Measurements from ENCODE around the gene CEP250. TPM values are rescaled to one million over a fixed set of nuclear protein-coding genes. Genes with fewer than 3 reads are reported as not detected.
"Not testable (repeated sequence)": the region's sequence is repeated elsewhere in the genome, so short reads cannot be mapped to it uniquely, and the experiment has no call there.

CEP250 gene
- total RNA-seq, 8 experiments from 2014 or later: 11.7 to 31.7 (median 28.5) TPM

DNA sequence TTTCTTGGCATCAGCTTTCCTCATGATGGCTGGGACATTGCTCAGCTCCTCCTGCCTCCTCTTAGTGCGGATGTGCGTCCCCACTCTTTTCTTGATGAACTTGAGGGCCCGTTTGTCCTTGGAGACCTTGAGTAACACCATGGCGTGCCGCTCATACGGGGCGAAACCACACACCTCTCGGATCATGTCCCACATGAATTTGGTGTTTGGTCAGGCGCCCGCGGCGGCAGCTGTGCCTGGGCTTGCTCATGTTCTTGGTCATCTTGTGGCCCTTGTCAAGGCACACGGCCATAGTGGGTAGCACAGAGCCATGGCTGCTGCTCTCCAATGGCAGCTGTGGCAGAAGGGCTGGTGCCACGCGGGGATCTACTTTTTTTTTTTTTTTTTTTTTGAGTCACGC is 89.0 kb downstream of the CEP250 start:
- no peak overlapping the region for H3K27ac ChIP-seq
- H3K4me1 ChIP-seq (replicated peaks in 1 of 2): peaks cover 5 to 8% of the 10 kb centered on the region in 2 donors
- 92 to 100% (median 100%) methylated on average over 2 to 8 of the region's 16 CpGs; no CpG with 5 or more reads in 5 of the 10 experiments for whole genome bisulfite sequencing, 10 experiments
- H3K4me3 ChIP-seq: no peak overlapping the region
- ATAC-seq (replicated peaks in 6 of 8): no peak
- in situ Hi-C loops (cut with MboI; ENCODE audit: low pct_unique_long_range_greater_than_20kb in 2 of 9, low sequenced_read_pairs in 9 of 9, unreplicated experiment in 9 of 9): no loop called here

DNA sequence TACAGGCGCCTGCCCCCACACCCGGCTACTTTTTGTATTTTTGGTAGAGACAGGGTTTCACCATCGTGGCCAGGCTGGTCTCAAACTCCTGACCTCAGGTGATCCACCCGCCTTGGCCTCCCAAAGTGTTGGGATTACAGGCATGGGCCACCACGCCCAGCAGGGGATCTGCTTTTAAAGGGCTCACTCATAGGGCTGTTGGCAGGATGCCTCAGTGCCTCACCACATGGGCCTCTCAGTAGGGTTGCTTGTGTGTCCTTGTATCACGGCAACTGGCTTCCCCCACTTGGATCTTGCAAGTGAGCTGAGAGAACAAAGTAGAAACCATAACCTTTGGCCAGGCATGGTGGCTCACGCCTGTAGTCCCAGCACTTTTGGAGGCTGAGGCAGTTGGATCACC is 89.5 kb downstream of the CEP250 start:
- H3K4me3 ChIP-seq; ATAC-seq (replicated peaks in 6 of 8); H3K27ac ChIP-seq; in situ Hi-C loops (cut with MboI; ENCODE audit: low pct_unique_long_range_greater_than_20kb in 2 of 9, low sequenced_read_pairs in 9 of 9, unreplicated experiment in 9 of 9); H3K4me1 ChIP-seq (replicated peaks in 1 of 2): not testable (repeated sequence)
- 80 to 100% (median 92%) methylated on average over 1 to 5 of the region's 7 CpGs; no CpG with 5 or more reads in 7 of the 10 experiments for WGBS, 10 experiments

DNA sequence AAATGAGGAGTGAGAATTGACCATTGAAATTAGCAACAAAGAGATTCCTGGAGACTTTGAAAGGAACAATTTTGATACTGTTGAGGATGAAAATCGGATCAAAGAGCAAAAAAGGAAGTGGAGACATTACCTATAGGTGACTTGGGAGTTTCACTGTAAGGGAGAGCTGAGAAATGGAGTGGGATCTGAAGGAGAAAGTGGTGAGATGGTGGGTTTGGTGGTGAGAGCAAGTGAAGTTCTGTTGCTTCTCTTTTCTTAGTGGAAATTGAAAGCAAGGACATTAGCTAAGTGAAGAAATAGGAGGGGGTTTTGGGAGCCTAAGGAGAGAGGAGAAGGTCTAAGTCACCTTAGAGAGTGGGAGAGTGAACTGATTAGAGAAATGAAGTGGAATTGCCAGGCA is 90.7 kb downstream of the CEP250 start:
- no peak overlapping the region for H3K27ac ChIP-seq
- H3K4me1 ChIP-seq (replicated peaks in 1 of 2): peaks cover 5 to 6% of the 10 kb centered on the region in 2 donors
- no peak for ATAC-seq (replicated peaks in 6 of 8)
- WGBS, 10 experiments: 56 to 100% (median 83%) methylated on average over 1 of the region's 1 CpG
- in situ Hi-C loops (cut with MboI; ENCODE audit: low pct_unique_long_range_greater_than_20kb in 2 of 9, low sequenced_read_pairs in 9 of 9, unreplicated experiment in 9 of 9): no loop called here
- H3K4me3 ChIP-seq: no peak overlapping the region

DNA sequence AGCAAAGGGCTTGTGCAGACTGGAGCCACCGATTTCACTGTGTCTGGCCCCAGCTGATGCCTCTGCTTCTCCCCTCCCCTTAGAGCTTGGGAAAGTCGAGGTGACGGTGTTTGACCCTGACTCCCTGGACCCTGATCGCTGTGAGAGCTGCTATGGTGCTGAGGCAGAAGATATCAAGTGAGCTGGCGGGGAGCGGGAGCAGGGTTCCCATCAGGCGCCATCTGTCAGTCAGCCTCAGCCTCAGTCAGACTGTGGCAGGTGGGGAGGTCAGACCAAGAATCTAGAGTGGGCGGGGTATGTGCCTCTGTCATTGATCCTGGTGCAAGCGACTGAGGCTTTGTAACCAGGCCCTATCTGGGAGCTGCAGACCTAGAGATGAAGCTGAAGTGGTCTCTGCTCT is 91.9 kb downstream of the CEP250 start:
- Histone ChIP-seq H3K27ac (no peak overlapping the region), H3K4me1 (replicated peaks in 1 of 2) (peaks cover 5% of the 10 kb centered on the region in 2 donors), H3K4me3 (no peak overlapping the region)
- in situ Hi-C loops (cut with MboI; ENCODE audit: low pct_unique_long_range_greater_than_20kb in 2 of 9, low sequenced_read_pairs in 9 of 9, unreplicated experiment in 9 of 9): no loop called here
- ATAC-seq (replicated peaks in 6 of 8): no peak
- 69 to 100% (median 89%) methylated on average over 2 to 5 of the region's 9 CpGs; no CpG with 5 or more reads in 5 of the 10 experiments for WGBS, 10 experiments

DNA sequence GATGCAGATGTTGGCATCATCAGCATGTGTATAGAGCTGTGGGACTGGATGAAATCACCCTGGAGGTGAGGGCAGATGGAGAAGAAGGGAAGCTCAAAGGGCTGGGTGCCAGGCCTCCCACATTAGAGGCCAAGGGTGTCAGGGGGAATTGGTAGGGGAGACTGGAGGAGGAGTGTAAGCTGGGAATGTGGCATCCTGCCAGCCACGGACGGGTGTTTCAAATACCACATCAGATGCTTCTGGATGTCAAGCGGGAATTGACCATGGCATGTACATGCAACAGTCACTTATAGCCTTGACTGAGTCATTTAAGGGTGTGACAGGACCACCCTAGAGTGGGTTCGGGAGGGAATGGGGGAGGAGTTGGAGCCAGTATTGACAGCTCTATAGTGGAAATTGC is 96.1 kb downstream of the CEP250 start:
- in situ Hi-C loops (cut with MboI; ENCODE audit: low pct_unique_long_range_greater_than_20kb in 2 of 9, low sequenced_read_pairs in 9 of 9, unreplicated experiment in 9 of 9): no loop called here
- H3K4me3 ChIP-seq: no peak overlapping the region
- no peak overlapping the region for H3K27ac ChIP-seq
- H3K4me1 ChIP-seq (replicated peaks in 1 of 2): no peaks in the 10 kb centered on the region
- peak in 2 of 8 experiments; percentile 54 to 56 for ATAC-seq (replicated peaks in 6 of 8)
- WGBS, 10 experiments: 40 to 100% (median 75%) methylated on average over 1 to 4 of the region's 4 CpGs; no CpG with 5 or more reads in 2 of the 10 experiments

DNA sequence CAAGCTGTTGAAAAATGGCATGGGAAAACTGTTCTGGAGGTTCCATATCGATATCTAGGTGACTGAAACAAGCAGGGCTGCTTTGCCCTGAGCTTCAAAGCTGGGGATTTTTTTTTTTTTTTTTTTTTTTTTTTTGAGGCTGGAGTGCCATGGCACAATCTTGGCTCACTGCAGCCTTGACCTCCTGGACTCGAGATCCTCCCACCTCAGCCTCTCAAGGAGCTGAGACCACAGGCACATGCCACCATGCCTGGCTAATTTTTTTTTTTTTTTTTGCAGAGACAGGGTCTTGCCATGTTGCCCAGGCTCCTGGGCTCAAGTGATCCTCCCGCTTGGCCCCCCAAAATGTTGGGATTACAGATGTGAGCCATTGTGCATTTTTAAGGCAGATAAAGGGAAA is 97.5 kb downstream of the CEP250 start:
- Histone ChIP-seq H3K27ac (no peak overlapping the region), H3K4me1 (replicated peaks in 1 of 2) (no peaks in the 10 kb centered on the region), H3K4me3 (no peak overlapping the region)
- in situ Hi-C loops (cut with MboI; ENCODE audit: low pct_unique_long_range_greater_than_20kb in 2 of 9, low sequenced_read_pairs in 9 of 9, unreplicated experiment in 9 of 9): no loop called here
- WGBS, 10 experiments: 71 to 100% (median 100%) methylated on average over 1 to 2 of the region's 3 CpGs; no CpG with 5 or more reads in 5 of the 10 experiments
- ATAC-seq (replicated peaks in 6 of 8): no peak

DNA sequence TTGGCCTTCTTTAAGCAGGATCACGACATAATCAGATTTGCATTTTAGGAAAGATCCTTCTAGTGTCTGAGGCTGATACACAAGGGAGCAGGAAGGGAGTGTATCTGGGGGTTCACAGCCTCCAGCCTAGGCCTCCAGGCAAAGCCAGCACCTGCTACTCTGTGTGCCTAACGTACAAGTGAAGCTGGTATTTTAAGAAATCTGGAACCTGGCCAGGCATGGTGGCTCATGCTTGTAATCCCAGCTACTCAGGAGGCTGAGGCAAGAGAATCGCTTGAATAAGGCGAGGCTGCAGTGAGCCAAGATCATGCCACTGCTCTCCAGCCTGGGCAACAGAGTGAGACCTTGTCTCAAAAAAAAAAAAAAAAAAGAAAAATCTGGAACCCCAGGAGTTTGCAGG is 100.1 kb downstream of the CEP250 start:
- H3K4me3 ChIP-seq; H3K27ac ChIP-seq; in situ Hi-C loops (cut with MboI; ENCODE audit: low pct_unique_long_range_greater_than_20kb in 2 of 9, low sequenced_read_pairs in 9 of 9, unreplicated experiment in 9 of 9); H3K4me1 ChIP-seq (replicated peaks in 1 of 2); ATAC-seq (replicated peaks in 6 of 8): not testable (repeated sequence)
- 67 to 100% (median 91%) methylated on average over 1 to 4 of the region's 4 CpGs; no CpG with 5 or more reads in 6 of the 10 experiments for WGBS, 10 experiments

DNA sequence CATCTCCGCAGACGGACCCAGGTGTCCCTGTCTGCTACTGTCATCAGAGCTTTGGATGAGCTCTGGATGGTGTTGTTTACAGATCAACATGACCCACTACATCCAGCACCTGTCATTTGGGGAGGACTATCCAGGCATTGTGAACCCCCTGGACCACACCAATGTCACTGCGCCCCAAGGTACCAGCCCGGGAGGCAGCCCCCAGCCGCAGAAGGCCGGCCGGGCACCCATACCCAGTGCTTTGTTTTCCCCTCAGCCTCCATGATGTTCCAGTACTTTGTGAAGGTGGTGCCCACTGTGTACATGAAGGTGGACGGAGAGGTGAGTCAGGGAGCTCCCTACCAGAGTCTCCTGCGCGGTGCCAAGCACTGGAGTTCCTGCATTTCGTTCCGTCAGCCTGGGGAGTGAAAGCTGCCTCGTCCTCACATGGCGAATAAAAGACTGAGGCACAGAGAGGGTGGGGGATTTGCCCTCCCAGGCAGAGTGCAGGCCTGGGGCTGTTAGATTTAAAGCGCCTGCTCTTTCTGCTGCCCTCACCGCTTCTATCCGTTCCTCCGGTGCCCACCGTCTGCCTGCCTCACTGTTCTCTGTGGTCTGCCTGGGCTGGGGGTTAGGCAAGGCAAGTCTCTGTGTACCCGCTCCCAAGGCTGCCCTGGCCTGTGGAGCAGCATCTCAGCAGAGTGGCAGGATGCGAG is 100.7 kb downstream of the CEP250 start:
- H3K4me1 ChIP-seq (replicated peaks in 1 of 2): no peaks in the 10 kb centered on the region
- no peak for ATAC-seq (replicated peaks in 6 of 8)
- no peak overlapping the region for H3K4me3 ChIP-seq
- in situ Hi-C loops (cut with MboI; ENCODE audit: low pct_unique_long_range_greater_than_20kb in 2 of 9, low sequenced_read_pairs in 9 of 9, unreplicated experiment in 9 of 9): no loop called here
- no peak overlapping the region for H3K27ac ChIP-seq
- WGBS, 10 experiments: 87 to 100% (median 93%) methylated on average over 1 to 6 of the region's 21 CpGs; no CpG with 5 or more reads in 7 of the 10 experiments

DNA sequence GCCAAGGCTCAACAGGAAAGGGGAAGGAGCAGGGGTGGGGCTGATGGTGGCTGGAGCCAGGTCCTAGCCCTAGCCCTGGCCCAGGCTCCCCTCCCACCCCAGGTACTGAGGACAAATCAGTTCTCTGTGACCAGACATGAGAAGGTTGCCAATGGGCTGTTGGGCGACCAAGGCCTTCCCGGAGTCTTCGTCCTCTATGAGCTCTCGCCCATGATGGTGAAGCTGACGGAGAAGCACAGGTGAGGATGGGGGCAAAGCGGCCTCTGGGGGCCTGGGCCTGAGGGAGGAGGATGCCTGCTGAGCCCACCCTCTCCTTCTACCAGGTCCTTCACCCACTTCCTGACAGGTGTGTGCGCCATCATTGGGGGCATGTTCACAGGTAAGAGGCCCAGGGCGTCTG is 101.5 kb downstream of the CEP250 start:
- ATAC-seq (replicated peaks in 6 of 8): no peak
- no peak overlapping the region for H3K27ac ChIP-seq
- H3K4me3 ChIP-seq: no peak overlapping the region
- WGBS, 10 experiments: 100% methylated on average over 1 of the region's 8 CpGs; no CpG with 5 or more reads in 9 of the 10 experiments
- in situ Hi-C loops (cut with MboI; ENCODE audit: low pct_unique_long_range_greater_than_20kb in 2 of 9, low sequenced_read_pairs in 9 of 9, unreplicated experiment in 9 of 9): no loop called here
- H3K4me1 ChIP-seq (replicated peaks in 1 of 2): no peaks in the 10 kb centered on the region

DNA sequence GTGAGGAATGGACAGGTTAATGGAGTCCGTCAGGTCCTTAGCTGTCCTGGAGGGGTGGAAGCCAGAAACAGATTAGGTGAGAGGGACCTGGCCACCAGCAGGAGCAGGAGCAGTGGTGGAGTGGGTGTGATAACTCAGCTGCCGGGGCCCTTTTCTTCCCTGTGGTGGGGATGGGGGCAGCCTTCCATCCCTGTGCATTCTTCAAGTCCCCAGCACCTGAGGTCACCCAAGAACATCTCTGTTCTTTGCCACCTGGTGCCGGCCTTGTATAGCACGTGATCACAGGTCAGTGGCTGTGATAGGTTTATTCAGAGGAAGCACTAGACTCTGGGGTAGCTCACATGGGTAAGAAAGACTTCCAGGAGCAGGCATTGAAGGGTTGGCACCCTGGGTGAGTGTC is 103.1 kb downstream of the CEP250 start:
- no peak overlapping the region for H3K27ac ChIP-seq
- H3K4me1 ChIP-seq (replicated peaks in 1 of 2): no peaks in the 10 kb centered on the region
- ATAC-seq (replicated peaks in 6 of 8): no peak
- in situ Hi-C loops (cut with MboI; ENCODE audit: low pct_unique_long_range_greater_than_20kb in 2 of 9, low sequenced_read_pairs in 9 of 9, unreplicated experiment in 9 of 9): no loop called here
- 17 to 100% (median 83%) methylated on average over 1 to 2 of the region's 4 CpGs; no CpG with 5 or more reads in 6 of the 10 experiments for WGBS, 10 experiments
- H3K4me3 ChIP-seq: no peak overlapping the region

DNA sequence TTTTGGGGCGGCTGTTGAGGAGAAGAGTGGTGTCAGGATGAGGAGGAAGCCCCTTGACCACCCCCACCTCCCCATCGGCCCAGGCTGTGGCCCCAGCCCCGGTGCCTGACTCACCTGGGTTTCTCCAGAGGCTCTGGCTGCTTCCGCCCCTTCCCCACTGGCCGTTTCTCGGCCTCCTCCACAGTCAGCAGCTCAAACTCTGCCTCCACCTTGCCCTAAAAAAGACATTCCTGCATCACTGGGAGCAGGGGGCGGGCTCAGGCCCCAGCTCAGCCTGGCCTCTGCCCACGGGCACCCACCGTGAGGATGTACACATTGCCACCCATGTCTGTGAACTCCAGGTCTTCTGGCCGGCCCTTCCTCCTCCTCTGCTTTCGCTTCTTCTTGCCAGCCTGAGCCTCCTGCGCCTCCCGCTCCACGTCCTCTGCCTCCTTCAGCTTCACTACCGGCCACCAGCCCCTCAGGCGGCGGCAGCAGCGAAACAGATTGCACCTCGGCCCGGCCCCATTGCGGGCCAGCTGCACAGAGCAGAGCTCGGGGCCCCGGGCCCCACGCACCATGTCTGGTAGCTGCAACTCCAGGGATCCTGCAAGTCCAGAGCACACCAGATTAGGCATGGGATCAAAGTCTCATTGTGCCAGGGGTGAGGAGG is 103.8 kb downstream of the CEP250 start:
- in situ Hi-C loops (cut with MboI; ENCODE audit: low pct_unique_long_range_greater_than_20kb in 2 of 9, low sequenced_read_pairs in 9 of 9, unreplicated experiment in 9 of 9): no loop called here
- no peak overlapping the region for H3K4me3 ChIP-seq
- H3K27ac ChIP-seq: no peak overlapping the region
- 92 to 100% (median 98%) methylated on average over 2 to 8 of the region's 24 CpGs; no CpG with 5 or more reads in 6 of the 10 experiments for WGBS, 10 experiments
- H3K4me1 ChIP-seq (replicated peaks in 1 of 2): no peaks in the 10 kb centered on the region
- ATAC-seq (replicated peaks in 6 of 8): no peak

DNA sequence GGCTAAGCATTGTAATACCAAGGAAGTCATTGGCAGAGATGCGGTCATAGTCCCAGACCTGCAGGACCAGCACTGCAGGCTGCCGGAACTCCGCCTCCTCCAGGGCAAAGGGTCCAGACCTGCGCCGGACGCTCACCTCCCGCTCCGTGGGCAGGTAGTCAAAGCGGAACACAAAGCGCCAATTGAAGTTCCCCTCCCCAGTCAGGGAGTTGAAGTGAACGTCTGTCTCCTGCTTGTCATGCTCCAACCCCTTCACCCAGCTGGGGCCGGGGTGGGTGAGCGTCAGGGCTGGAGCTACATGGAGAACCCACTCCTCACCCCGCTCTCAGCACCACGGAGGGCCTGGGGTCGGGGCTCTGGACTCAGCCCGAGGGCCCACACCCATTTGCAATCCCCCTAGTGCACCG is 104.7 kb downstream of the CEP250 start:
- Histone ChIP-seq H3K27ac (no peak overlapping the region), H3K4me1 (replicated peaks in 1 of 2) (no peaks in the 10 kb centered on the region), H3K4me3 (no peak overlapping the region)
- 50 to 81% methylated on average over 4 to 5 of the region's 18 CpGs; no CpG with 5 or more reads in 8 of the 10 experiments for WGBS, 10 experiments
- ATAC-seq (replicated peaks in 6 of 8): no peak
- in situ Hi-C loops (cut with MboI; ENCODE audit: low pct_unique_long_range_greater_than_20kb in 2 of 9, low sequenced_read_pairs in 9 of 9, unreplicated experiment in 9 of 9): no loop called here

DNA sequence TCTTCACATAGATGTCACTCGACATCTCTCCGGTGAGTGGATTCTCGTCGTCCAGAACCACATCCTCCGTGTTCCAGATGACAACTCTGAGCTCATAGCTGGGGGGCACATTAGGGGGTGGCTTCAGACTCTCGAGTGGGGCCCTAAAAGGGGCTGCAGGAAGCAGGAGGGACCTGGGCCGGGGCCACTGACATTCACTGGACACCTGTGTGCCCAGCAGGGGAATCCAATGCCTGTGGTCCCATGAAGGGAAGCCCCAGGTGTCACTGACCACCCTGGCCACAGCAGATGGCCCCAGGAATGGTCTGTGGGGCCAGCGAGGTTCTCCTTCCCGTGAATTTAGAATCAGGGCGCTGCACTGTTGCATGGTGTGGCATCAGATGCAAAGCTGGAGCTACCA is 105.1 kb downstream of the CEP250 start:
- H3K27ac ChIP-seq: no peak overlapping the region
- WGBS, 10 experiments: 17 to 70% (median 50%) methylated on average over 1 to 6 of the region's 10 CpGs; no CpG with 5 or more reads in 7 of the 10 experiments
- in situ Hi-C loops (cut with MboI; ENCODE audit: low pct_unique_long_range_greater_than_20kb in 2 of 9, low sequenced_read_pairs in 9 of 9, unreplicated experiment in 9 of 9): no loop called here
- no peaks in the 10 kb centered on the region for H3K4me1 ChIP-seq (replicated peaks in 1 of 2)
- no peak for ATAC-seq (replicated peaks in 6 of 8)
- no peak overlapping the region for H3K4me3 ChIP-seq
